HG03442 (cell line): ENCODE data around the gene UQCRHL.
"Not testable (repeated sequence)": the region's sequence is repeated elsewhere in the genome, so short reads cannot be mapped to it uniquely, and the experiment has no call there.

Experiments
- ATAC-seq: cut with Tn5 transposase; IDR thresholded peaks from one replicate; pipeline ENCODE4 v1.9.1; 2021; ENCODE audit warnings: mild to moderate bottlenecking, moderate library complexity; ENCODE audit not compliant: unreplicated experiment

The UQCRHL gene

DNA sequence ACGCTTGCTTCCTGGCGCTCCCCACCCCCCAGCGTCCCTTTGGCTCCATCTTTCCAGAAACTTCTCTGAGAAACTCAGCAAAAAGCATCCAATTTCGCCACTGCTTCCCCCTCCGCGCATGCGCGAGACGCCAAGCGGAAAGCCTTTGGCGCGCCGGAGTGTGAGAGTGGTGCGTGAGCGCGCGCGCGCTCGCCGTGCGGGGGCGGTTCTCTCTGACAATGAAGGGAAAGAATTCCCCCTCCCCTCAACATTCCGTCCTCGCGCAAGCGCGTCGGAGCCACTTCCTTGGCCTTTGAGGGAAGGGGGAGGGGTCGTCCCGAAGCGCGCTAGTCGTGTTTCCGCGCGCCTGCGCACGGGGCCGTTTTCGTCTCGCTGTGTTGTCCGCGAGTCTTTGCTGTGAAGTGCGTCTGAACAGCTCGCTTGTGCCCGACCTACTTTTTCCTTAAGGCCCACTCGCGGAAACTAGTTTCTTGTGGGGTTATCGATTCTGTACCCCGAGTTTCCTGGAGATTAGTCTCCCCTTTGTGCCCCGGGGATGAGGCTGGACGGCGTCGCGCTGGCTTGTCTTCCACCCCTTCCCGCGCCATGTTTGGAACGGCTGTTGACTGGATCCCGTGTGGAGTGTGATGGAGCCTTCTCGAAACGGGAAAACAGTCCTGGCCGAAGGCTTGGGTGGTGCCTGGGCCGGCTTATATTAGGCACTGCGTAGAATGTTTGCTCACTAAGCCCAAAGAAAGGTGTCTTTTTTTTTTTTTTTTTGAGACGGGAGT, 28.5 kb upstream of the UQCRHL start:
- peak; percentile 47 for ATAC-seq

GRCh38 chr1:15835205-15835740, 27.8 kb upstream of the UQCRHL start:
- peak; percentile 7 for ATAC-seq

GRCh38 chr1:15834406-15835204, 27.2 kb upstream of the UQCRHL start:
- ATAC-seq = peak; percentile 39

- no peak for ATAC-seq
Measured at GRCh38 chr1:15833842-15834405, 26.5 kb upstream of the UQCRHL start.

- ATAC-seq = no peak
Measured at GRCh38 chr1:15833069-15833679, 25.7 kb upstream of the UQCRHL start.

GRCh38 chr1:15830258-15830657, 22.8 kb upstream of the UQCRHL start:
- ATAC-seq = no peak

DNA sequence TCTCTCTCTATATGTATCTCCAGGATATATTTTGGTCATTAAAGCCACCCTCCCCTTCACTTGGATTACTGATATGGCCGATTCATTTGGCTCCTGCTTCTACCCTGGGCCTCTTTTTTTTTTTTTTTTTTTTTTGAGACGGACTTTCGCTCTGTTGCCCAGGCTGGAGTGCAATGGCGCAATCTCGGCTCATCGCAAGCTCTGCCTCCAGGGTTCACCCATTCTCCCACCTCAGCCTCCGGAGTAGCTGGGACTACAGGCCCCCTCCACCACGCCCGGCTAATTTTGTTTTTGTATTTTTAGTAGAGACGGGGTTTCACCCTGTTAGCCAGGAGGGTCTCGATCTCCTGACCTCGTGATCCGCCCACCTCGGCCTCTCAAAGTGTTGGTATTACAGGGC, 21.5 kb upstream of the UQCRHL start:
- not testable (repeated sequence) for ATAC-seq

- ATAC-seq = not testable (repeated sequence)
Measured at GRCh38 chr1:15827567-15827966, 20.1 kb upstream of the UQCRHL start.

- no peak for ATAC-seq
Measured at GRCh38 chr1:15826810-15827507, 19.5 kb upstream of the UQCRHL start.

- no peak for ATAC-seq
Measured at GRCh38 chr1:15825800-15826199, 18.4 kb upstream of the UQCRHL start.

- no peak for ATAC-seq
Measured at GRCh38 chr1:15820478-15820877, 13.0 kb upstream of the UQCRHL start.

DNA sequence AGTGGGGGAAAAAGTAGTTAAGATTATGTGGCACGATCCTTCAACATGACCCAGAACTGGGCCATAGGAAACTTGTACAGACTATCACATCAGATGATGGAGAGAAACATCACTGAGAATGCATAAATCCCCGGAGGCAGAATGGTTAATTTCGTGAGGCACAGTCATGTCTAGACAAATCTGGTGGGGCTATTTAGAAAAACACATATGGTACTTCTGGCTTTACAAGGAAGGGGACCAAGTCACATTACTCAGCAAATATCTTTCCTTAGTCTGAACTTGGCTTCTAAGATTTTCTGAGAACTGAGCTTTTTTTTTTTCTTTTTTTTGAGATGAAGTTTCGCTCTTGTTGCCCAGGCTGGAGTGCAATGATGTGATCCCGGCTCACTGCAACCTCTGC, 9.2 kb upstream of the UQCRHL start:
- no peak for ATAC-seq

GRCh38 chr1:15810073-15810472, 2.6 kb upstream of the UQCRHL start:
- ATAC-seq = no peak

DNA sequence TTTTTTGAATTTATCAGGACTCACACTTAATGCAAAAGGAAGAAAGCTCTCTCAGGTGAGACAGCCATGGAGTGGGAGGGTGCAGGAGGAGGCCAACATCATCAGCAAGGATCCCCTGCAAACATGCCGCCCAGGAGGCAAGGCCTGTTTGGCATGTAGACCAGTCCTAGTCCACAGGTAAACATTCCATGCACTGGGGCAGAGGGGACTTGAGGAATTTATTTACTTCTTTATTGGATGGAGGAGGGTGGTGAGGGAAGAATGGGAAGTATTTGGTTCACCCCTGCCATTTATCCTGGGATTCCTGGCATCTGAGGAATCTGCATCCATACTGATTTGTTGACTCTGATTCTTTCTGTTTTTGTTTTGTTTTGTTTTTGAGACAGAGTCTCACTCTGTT, 1.5 kb upstream of the UQCRHL start:
- no peak for ATAC-seq

- ATAC-seq = no peak
Measured at GRCh38 chr1:15807121-15807520, 328 bp downstream of the UQCRHL start.

GRCh38 chr1:15804060-15804459, 3.4 kb downstream of the UQCRHL start:
- no peak for ATAC-seq

DNA sequence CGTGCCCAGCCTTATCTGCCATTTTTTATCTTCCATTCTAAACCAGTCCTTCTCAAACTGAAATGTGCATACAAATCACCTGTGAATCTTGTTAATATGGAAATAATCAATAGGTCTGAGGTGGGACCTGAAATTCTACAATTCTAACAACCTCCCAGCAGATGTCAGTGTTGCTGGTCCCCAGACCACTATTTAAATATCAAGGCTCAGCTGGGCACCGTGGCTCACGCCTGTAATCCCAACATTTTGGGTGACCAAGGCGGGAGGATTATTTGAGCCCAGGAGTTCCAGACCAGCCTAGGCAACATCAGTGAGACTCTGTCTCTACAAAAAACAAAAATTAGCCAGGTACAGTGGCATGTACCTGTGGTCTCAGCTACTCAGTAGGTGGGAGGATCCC, 4.1 kb downstream of the UQCRHL start:
- no peak for ATAC-seq

DNA sequence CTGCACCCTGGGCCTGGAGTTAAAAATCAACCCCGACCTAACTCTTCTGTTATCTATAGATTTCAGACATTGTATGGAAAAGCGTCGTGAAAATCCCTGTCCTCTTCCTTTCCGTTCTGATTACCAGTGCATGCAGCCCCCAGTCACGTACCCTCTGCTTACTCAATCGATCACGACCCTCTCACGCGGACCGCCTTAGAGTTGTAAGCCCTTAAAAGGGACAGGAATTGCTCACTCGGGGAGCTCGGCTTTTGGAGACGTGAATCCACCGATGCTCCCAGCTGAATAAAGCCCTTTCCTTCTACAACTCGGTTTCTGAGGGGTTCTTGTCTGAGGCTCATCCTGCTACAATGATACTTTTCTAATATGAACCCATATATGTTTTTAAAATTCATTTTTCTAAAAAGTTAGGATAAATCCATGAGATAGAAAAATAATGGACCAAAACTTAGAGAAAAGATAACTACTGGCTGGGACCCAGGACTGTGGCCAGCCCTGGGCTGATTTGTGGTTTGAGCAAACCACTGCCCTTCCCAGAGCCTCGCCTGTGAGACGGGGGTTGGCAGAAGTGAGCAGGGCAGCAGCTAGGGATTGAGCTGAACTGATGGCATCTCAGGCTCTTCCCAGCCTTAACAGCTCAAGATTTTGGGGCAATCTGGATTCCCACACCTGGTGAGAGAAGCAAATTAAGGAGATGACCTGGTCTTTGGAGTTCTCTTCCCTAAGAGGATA, 5.0 kb downstream of the UQCRHL start:
- no peak for ATAC-seq

- no peak for ATAC-seq
Measured at GRCh38 chr1:15799928-15800835, 7.3 kb downstream of the UQCRHL start.
